HG02678 (cell line): Measurements from ENCODE around the gene MUC5B.

Experiments
- ATAC-seq: cut with Tn5 transposase; IDR thresholded peaks from one replicate; pipeline ENCODE4 v1.9.1; 2021; ENCODE audit warnings: mild to moderate bottlenecking, moderate library complexity; ENCODE audit not compliant: unreplicated experiment

The MUC5B gene

GRCh38 chr11:1230456-1231395, 7.9 kb downstream of the MUC5B start:
- ATAC-seq = no peak

GRCh38 chr11:1231396-1232020, 8.6 kb downstream of the MUC5B start:
- no peak for ATAC-seq

- ATAC-seq = no peak
Measured at GRCh38 chr11:1232021-1232882, 9.4 kb downstream of the MUC5B start.

- ATAC-seq = no peak
Measured at GRCh38 chr11:1232883-1233321, 10.0 kb downstream of the MUC5B start.

- ATAC-seq = no peak
Measured at GRCh38 chr11:1233351-1234053, 10.6 kb downstream of the MUC5B start.

- no peak for ATAC-seq
Measured at GRCh38 chr11:1234054-1234720, 11.3 kb downstream of the MUC5B start.

- no peak for ATAC-seq
Measured at GRCh38 chr11:1234771-1235305, 12.0 kb downstream of the MUC5B start.

- no peak for ATAC-seq
Measured at GRCh38 chr11:1235306-1235900, 12.5 kb downstream of the MUC5B start.

GRCh38 chr11:1235901-1236315, 13.0 kb downstream of the MUC5B start:
- no peak for ATAC-seq

- ATAC-seq = no peak
Measured at GRCh38 chr11:1236316-1237127, 13.7 kb downstream of the MUC5B start.

GRCh38 chr11:1237128-1237580, 14.3 kb downstream of the MUC5B start:
- ATAC-seq = no peak

- no peak for ATAC-seq
Measured at GRCh38 chr11:1237851-1238250, 15.0 kb downstream of the MUC5B start.

- no peak for ATAC-seq
Measured at GRCh38 chr11:1238767-1239595, 16.1 kb downstream of the MUC5B start.

GRCh38 chr11:1239596-1240205, 16.8 kb downstream of the MUC5B start:
- no peak for ATAC-seq

- no peak for ATAC-seq
Measured at GRCh38 chr11:1240771-1241170, 17.9 kb downstream of the MUC5B start.

- ATAC-seq = no peak
Measured at GRCh38 chr11:1241706-1242105, 18.8 kb downstream of the MUC5B start.

- ATAC-seq = no peak
Measured at GRCh38 chr11:1242289-1242688, 19.4 kb downstream of the MUC5B start.
